GM12801 (cell line): ENCODE results near the gene FNDC7.

ENCODE experiments used
- CTCF ChIP-seq: IDR thresholded peaks from one replicate; pipeline ENCODE4 v1.5.1; 2011; ENCODE audit warnings: control low read depth; ENCODE audit not compliant: insufficient read length; ENCODE audit errors: extremely low read depth

FNDC7 gene

GRCh38 chr1:108780937-108781574 lies 68.3 kb downstream of the FNDC7 start:
- TF ChIP-seq CTCF: no peak

- TF ChIP-seq CTCF: no peak
These were observed 72.6 kb downstream of the FNDC7 start for GRCh38 chr1:108785264-108785663.

GRCh38 chr1:108785880-108786279 lies 73.2 kb downstream of the FNDC7 start:
- no peak for TF ChIP-seq CTCF

GRCh38 chr1:108791790-108792189 lies 79.1 kb downstream of the FNDC7 start:
- TF ChIP-seq CTCF: no peak
